NB4 (cell line): ENCODE results near the gene LMO1.

Experiments
- DNase-seq: peaks from one replicate; pipeline ENCODE4 v3.0.0; 2010; ENCODE audit warnings: low read depth
- H3K4me3 ChIP-seq: one replicate; pipeline ENCODE4 v1.5.1; 2011; ENCODE audit warnings: mild to moderate bottlenecking, low read depth, low read length, moderate library complexity
- CTCF ChIP-seq: IDR thresholded peaks from one replicate; pipeline ENCODE4 v1.5.1; 2012; ENCODE audit warnings: low read depth, low read length
- MAX ChIP-seq: IDR thresholded peaks from 2 replicates; pipeline ENCODE4 v1.6.1; 2011; ENCODE audit warnings: low read depth, low read length
- MYC ChIP-seq: IDR thresholded peaks from 2 replicates; pipeline ENCODE4 v1.6.1; 2011; ENCODE audit warnings: low read depth, low read length
- POLR2A ChIP-seq: IDR thresholded peaks from 2 replicates; pipeline ENCODE4 v1.6.1; 2011; ENCODE audit warnings: mild to moderate bottlenecking; ENCODE audit not compliant: insufficient read length; ENCODE audit errors: extremely low read depth

LMO1 gene

GRCh38 chr11:8309311-8309710 is 45.6 kb upstream of the LMO1 start:
- no peak overlapping the region for H3K4me3 ChIP-seq
- TF ChIP-seq MYC: no peak
- no peak for TF ChIP-seq CTCF
- TF ChIP-seq POLR2A: no peak
- TF ChIP-seq MAX: no peak
- DNase-seq: no peak

GRCh38 chr11:8307601-8308000 is 43.9 kb upstream of the LMO1 start:
- TF ChIP-seq CTCF (no peak), MYC (no peak), POLR2A (no peak), MAX (no peak)
- no peak for DNase-seq

GRCh38 chr11:8301622-8302021 is 37.9 kb upstream of the LMO1 start:
- no peak for DNase-seq
- no peak overlapping the region for H3K4me3 ChIP-seq
- TF ChIP-seq CTCF (no peak), MYC (no peak), POLR2A (no peak)

More at GRCh38 chr11:8307601-8308000, 43.9 kb upstream of the LMO1 start:
- H3K4me3 ChIP-seq: no peak overlapping the region

GRCh38 chr11:8298801-8299786 is 35.4 kb upstream of the LMO1 start:
- no peak for DNase-seq
- no peak for TF ChIP-seq POLR2A
- TF ChIP-seq CTCF: no peak
- no peak for TF ChIP-seq MYC
- no peak for TF ChIP-seq MAX
- H3K4me3 ChIP-seq: no peak overlapping the region

GRCh38 chr11:8297781-8298440 is 34.2 kb upstream of the LMO1 start:
- no peak for TF ChIP-seq MYC
- no peak for TF ChIP-seq MAX
- no peak for TF ChIP-seq CTCF
- TF ChIP-seq POLR2A: no peak
- DNase-seq: no peak
- no peak overlapping the region for H3K4me3 ChIP-seq
